Measurements from ENCODE around the gene GAREM2.

GAREM2 gene

GRCh38 chr2:26185304-26185928, 12.5 kb downstream of the GAREM2 start:
- no peak overlapping the region for H2BK12ac ChIP-seq (ENCODE audit: low read length in 2 of 2)
- peak overlapping the region; percentile 61 for H4K91ac ChIP-seq (ENCODE audit: low read length)
- no peak overlapping the region for H2AK5ac ChIP-seq (ENCODE audit: low read length, severe bottlenecking)
- peak overlapping the region; percentile 44 to 77 for H3K18ac ChIP-seq (ENCODE audit: low read depth in 1 of 2, low read length in 2 of 2)
- peaks cover 9 to 26% of the 10 kb centered on the region in 2 experiments for H3K36me3 ChIP-seq (ENCODE audit: control insufficient read depth in 1 of 2, insufficient read depth in 2 of 2, low read depth in 1 of 2, low read length in 2 of 2)
- H3K9ac ChIP-seq (ENCODE audit: low read length) = peak overlapping the region; percentile 89
- no peak overlapping the region for H2BK5ac ChIP-seq (ENCODE audit: low read depth, low read length, poor library complexity, severe bottlenecking)
- WGBS = 55% methylated on average over 19 of the region's 20 CpGs
- peak overlapping the region; percentile 72 for H4K8ac ChIP-seq (ENCODE audit: low read length)
- no peaks in the 10 kb centered on the region for H3K9me3 ChIP-seq (ENCODE audit: control insufficient read depth, low read length)
- peak overlapping the region; percentile 94 for H2BK15ac ChIP-seq (ENCODE audit: low read depth, poor library complexity, severe bottlenecking)
- H3K4ac ChIP-seq (ENCODE audit: low read depth in 1 of 2, low read length in 2 of 2) = peak overlapping the region in 1 of 2 experiments; percentile 49
- DNase-seq = no peak
- H3K27ac ChIP-seq (ENCODE audit: low read length, poor library complexity, severe bottlenecking) = no peak overlapping the region
- peaks cover 5 to 20% of the 10 kb centered on the region in 2 experiments for H3K27me3 ChIP-seq (ENCODE audit: control insufficient read depth in 1 of 2, insufficient read depth in 1 of 2, low read length in 2 of 2)
- H2BK120ac ChIP-seq (ENCODE audit: low read depth, low read length) = no peak overlapping the region
- peak overlapping the region in 1 of 2 experiments; percentile 36 for H3K23ac ChIP-seq (ENCODE audit: low read length in 2 of 2)
- H3K4me3 ChIP-seq (ENCODE audit: insufficient read depth in 1 of 2, low read depth in 1 of 2, low read length in 2 of 2) = peak overlapping the region in 1 of 2 experiments; percentile 82
- peak overlapping the region; percentile 65 for H2AFZ ChIP-seq (ENCODE audit: low read depth, low read length)
- no peak overlapping the region for H3K14ac ChIP-seq (ENCODE audit: low read length in 2 of 2)
- no peak overlapping the region for H3K4me2 ChIP-seq (ENCODE audit: low read length, poor library complexity, severe bottlenecking)
- H3K79me1 ChIP-seq (replicated peaks; ENCODE audit: low read length, poor library complexity, severe bottlenecking) = no peaks in the 10 kb centered on the region
- peaks cover 8% of the 10 kb centered on the region for H3K4me1 ChIP-seq (ENCODE audit: control insufficient read depth, insufficient read depth, low read depth, low read length)

- no peak overlapping the region for H4K91ac ChIP-seq (ENCODE audit: low read length)
- no peak overlapping the region for H2BK12ac ChIP-seq (ENCODE audit: low read length in 2 of 2)
- peaks cover 8% of the 10 kb centered on the region for H3K4me1 ChIP-seq (ENCODE audit: control insufficient read depth, insufficient read depth, low read depth, low read length)
- H3K18ac ChIP-seq (ENCODE audit: low read depth in 1 of 2, low read length in 2 of 2) = no peak overlapping the region
- no peak overlapping the region for H3K14ac ChIP-seq (ENCODE audit: low read length in 2 of 2)
- H2AK5ac ChIP-seq (ENCODE audit: low read length, severe bottlenecking) = no peak overlapping the region
- peak overlapping the region in 1 of 2 experiments; percentile 17 for H3K23ac ChIP-seq (ENCODE audit: low read length in 2 of 2)
- H3K27ac ChIP-seq (ENCODE audit: low read length, poor library complexity, severe bottlenecking) = no peak overlapping the region
- H2BK5ac ChIP-seq (ENCODE audit: low read depth, low read length, poor library complexity, severe bottlenecking) = no peak overlapping the region
- H3K4ac ChIP-seq (ENCODE audit: low read depth in 1 of 2, low read length in 2 of 2) = no peak overlapping the region
- H2BK15ac ChIP-seq (ENCODE audit: low read depth, poor library complexity, severe bottlenecking) = no peak overlapping the region
- no peaks in the 10 kb centered on the region for H3K79me1 ChIP-seq (replicated peaks; ENCODE audit: low read length, poor library complexity, severe bottlenecking)
- no peak overlapping the region for H4K8ac ChIP-seq (ENCODE audit: low read length)
- peaks cover 3 to 20% of the 10 kb centered on the region in 2 experiments for H3K27me3 ChIP-seq (ENCODE audit: control insufficient read depth in 1 of 2, insufficient read depth in 1 of 2, low read length in 2 of 2)
- H3K9ac ChIP-seq (ENCODE audit: low read length) = peak overlapping the region; percentile 89
- H2AFZ ChIP-seq (ENCODE audit: low read depth, low read length) = no peak overlapping the region
- no peaks in the 10 kb centered on the region for H3K9me3 ChIP-seq (ENCODE audit: control insufficient read depth, low read length)
- peak overlapping the region in 1 of 2 experiments; percentile 82 for H3K4me3 ChIP-seq (ENCODE audit: insufficient read depth in 1 of 2, low read depth in 1 of 2, low read length in 2 of 2)
- H3K4me2 ChIP-seq (ENCODE audit: low read length, poor library complexity, severe bottlenecking) = no peak overlapping the region
- peaks cover 16 to 33% of the 10 kb centered on the region in 2 experiments for H3K36me3 ChIP-seq (ENCODE audit: control insufficient read depth in 1 of 2, insufficient read depth in 2 of 2, low read depth in 1 of 2, low read length in 2 of 2)
- WGBS = 89% methylated on average over 8 of the region's 16 CpGs
- DNase-seq = no peak
- no peak overlapping the region for H2BK120ac ChIP-seq (ENCODE audit: low read depth, low read length)
Observed at GRCh38 chr2:26185954-26186770, 13.3 kb downstream of the GAREM2 start.

DNA sequence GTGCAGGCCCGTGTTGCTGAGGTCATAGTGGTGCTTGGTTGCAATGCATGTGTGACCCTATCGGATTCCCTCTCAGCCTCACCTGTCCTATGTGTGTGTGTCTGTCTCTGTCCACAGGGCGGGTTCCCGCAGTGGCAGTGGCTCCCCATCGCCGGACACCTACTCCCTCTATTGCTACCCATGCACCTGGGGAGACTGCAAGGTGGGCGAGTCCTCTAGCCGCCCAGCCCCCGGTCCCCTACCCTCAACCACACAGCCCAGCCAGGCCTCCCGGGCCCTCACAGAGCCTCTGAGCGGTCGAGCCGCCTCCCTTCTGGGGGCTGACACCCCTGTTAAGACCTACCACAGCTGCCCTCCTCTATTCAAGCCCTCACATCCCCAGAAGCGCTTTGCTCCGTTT, 14.2 kb downstream of the GAREM2 start:
- H3K14ac ChIP-seq (ENCODE audit: low read length in 2 of 2) = no peak overlapping the region
- H3K18ac ChIP-seq (ENCODE audit: low read depth in 1 of 2, low read length in 2 of 2) = no peak overlapping the region
- no peak overlapping the region for H3K9ac ChIP-seq (ENCODE audit: low read length)

GRCh38 chr2:26187537-26188104, 14.7 kb downstream of the GAREM2 start:
- H4K91ac ChIP-seq (ENCODE audit: low read length) = no peak overlapping the region
- no peak overlapping the region for H2BK120ac ChIP-seq (ENCODE audit: low read depth, low read length)
- H3K9ac ChIP-seq (ENCODE audit: low read length) = no peak overlapping the region
- peaks cover 8% of the 10 kb centered on the region for H3K4me1 ChIP-seq (ENCODE audit: control insufficient read depth, insufficient read depth, low read depth, low read length)
- H4K8ac ChIP-seq (ENCODE audit: low read length) = no peak overlapping the region
- H2BK5ac ChIP-seq (ENCODE audit: low read depth, low read length, poor library complexity, severe bottlenecking) = no peak overlapping the region
- no peak overlapping the region for H2BK15ac ChIP-seq (ENCODE audit: low read depth, poor library complexity, severe bottlenecking)
- no peak overlapping the region for H3K4me2 ChIP-seq (ENCODE audit: low read length, poor library complexity, severe bottlenecking)
- H3K23ac ChIP-seq (ENCODE audit: low read length in 2 of 2) = no peak overlapping the region
- no peak overlapping the region for H3K14ac ChIP-seq (ENCODE audit: low read length in 2 of 2)
- no peaks in the 10 kb centered on the region for H3K9me3 ChIP-seq (ENCODE audit: control insufficient read depth, low read length)
- peaks cover 0 to 20% of the 10 kb centered on the region in 2 experiments for H3K27me3 ChIP-seq (ENCODE audit: control insufficient read depth in 1 of 2, insufficient read depth in 1 of 2, low read length in 2 of 2)
- peaks cover 21 to 48% of the 10 kb centered on the region in 2 experiments for H3K36me3 ChIP-seq (ENCODE audit: control insufficient read depth in 1 of 2, insufficient read depth in 2 of 2, low read depth in 1 of 2, low read length in 2 of 2)
- H2BK12ac ChIP-seq (ENCODE audit: low read length in 2 of 2) = no peak overlapping the region
- DNase-seq = no peak
- no peak overlapping the region for H3K27ac ChIP-seq (ENCODE audit: low read length, poor library complexity, severe bottlenecking)
- no peak overlapping the region for H3K4me3 ChIP-seq (ENCODE audit: insufficient read depth in 1 of 2, low read depth in 1 of 2, low read length in 2 of 2)
- H3K4ac ChIP-seq (ENCODE audit: low read depth in 1 of 2, low read length in 2 of 2) = no peak overlapping the region
- no peak overlapping the region for H3K18ac ChIP-seq (ENCODE audit: low read depth in 1 of 2, low read length in 2 of 2)
- no peak overlapping the region for H2AK5ac ChIP-seq (ENCODE audit: low read length, severe bottlenecking)
- H2AFZ ChIP-seq (ENCODE audit: low read depth, low read length) = no peak overlapping the region
- H3K79me1 ChIP-seq (replicated peaks; ENCODE audit: low read length, poor library complexity, severe bottlenecking) = no peaks in the 10 kb centered on the region
- WGBS = 89% methylated on average over 16 of the region's 16 CpGs

More for the DNA sequence above, 14.2 kb downstream of the GAREM2 start:
- H3K79me1 ChIP-seq (replicated peaks; ENCODE audit: low read length, poor library complexity, severe bottlenecking) = no peaks in the 10 kb centered on the region
- H4K91ac ChIP-seq (ENCODE audit: low read length) = no peak overlapping the region
- no peak overlapping the region for H2BK120ac ChIP-seq (ENCODE audit: low read depth, low read length)
- no peak overlapping the region for H3K23ac ChIP-seq (ENCODE audit: low read length in 2 of 2)
- no peak overlapping the region for H2AK5ac ChIP-seq (ENCODE audit: low read length, severe bottlenecking)
- no peak overlapping the region for H2BK12ac ChIP-seq (ENCODE audit: low read length in 2 of 2)
- DNase-seq = no peak
- H3K4ac ChIP-seq (ENCODE audit: low read depth in 1 of 2, low read length in 2 of 2) = no peak overlapping the region
- H3K36me3 ChIP-seq (ENCODE audit: control insufficient read depth in 1 of 2, insufficient read depth in 2 of 2, low read depth in 1 of 2, low read length in 2 of 2) = peaks cover 24 to 43% of the 10 kb centered on the region in 2 experiments
- no peaks in the 10 kb centered on the region for H3K9me3 ChIP-seq (ENCODE audit: control insufficient read depth, low read length)
- H3K4me1 ChIP-seq (ENCODE audit: control insufficient read depth, insufficient read depth, low read depth, low read length) = peaks cover 8% of the 10 kb centered on the region
- H2BK15ac ChIP-seq (ENCODE audit: low read depth, poor library complexity, severe bottlenecking) = no peak overlapping the region
- H3K27me3 ChIP-seq (ENCODE audit: control insufficient read depth in 1 of 2, insufficient read depth in 1 of 2, low read length in 2 of 2) = peaks cover 0 to 20% of the 10 kb centered on the region in 2 experiments
- H3K27ac ChIP-seq (ENCODE audit: low read length, poor library complexity, severe bottlenecking) = no peak overlapping the region
- WGBS = 94% methylated on average over 15 of the region's 15 CpGs
- H2BK5ac ChIP-seq (ENCODE audit: low read depth, low read length, poor library complexity, severe bottlenecking) = no peak overlapping the region
- H2AFZ ChIP-seq (ENCODE audit: low read depth, low read length) = no peak overlapping the region
- H3K4me3 ChIP-seq (ENCODE audit: insufficient read depth in 1 of 2, low read depth in 1 of 2, low read length in 2 of 2) = no peak overlapping the region
- no peak overlapping the region for H4K8ac ChIP-seq (ENCODE audit: low read length)
- no peak overlapping the region for H3K4me2 ChIP-seq (ENCODE audit: low read length, poor library complexity, severe bottlenecking)

All from mesenchymal stem cell (in vitro differentiated cells and primary cell).